PFSK-1 (cell line): ENCODE measurements around the gene MATCAP1.

ENCODE experiments used
- FOXP2 ChIP-seq: optimal IDR thresholded peaks from 2 replicates; pipeline ENCODE3; 2011; ENCODE audit warnings: borderline replicate concordance, control low read depth, inconsistent platforms; ENCODE audit not compliant: insufficient read depth; ENCODE audit errors: extremely low read length, extremely low read depth
- POLR2AphosphoS5 ChIP-seq: IDR thresholded peaks from 2 replicates; pipeline ENCODE4 v1.6.1; 2012; ENCODE audit warnings: low read depth, mild to moderate bottlenecking, control low read depth, low read length, moderate library complexity
- REST ChIP-seq, 2 experiments: IDR thresholded peaks; 2 replicates each; pipeline versions ENCODE4 v1.6.1 to v1.8.0; 2011 to 2012; ENCODE audit warnings: low read depth in 2 of 2, low read length in 2 of 2, control low read depth in 1 of 2, inconsistent platforms in 1 of 2, mild to moderate bottlenecking in 1 of 2, moderate library complexity in 1 of 2; ENCODE audit not compliant: insufficient read depth in 1 of 2
- SIN3A ChIP-seq: IDR thresholded peaks from 2 replicates; pipeline ENCODE4 v1.6.1; 2012; ENCODE audit warnings: mild to moderate bottlenecking, low read length, moderate library complexity, borderline replicate concordance; ENCODE audit not compliant: insufficient read depth
- TAF1 ChIP-seq: IDR thresholded peaks from 2 replicates; pipeline ENCODE4 v1.6.1; 2012; ENCODE audit warnings: low read length, control low read depth, borderline replicate concordance; ENCODE audit not compliant: insufficient read depth

MATCAP1 gene

GRCh38 chr16:67163164-67163998 is 20.4 kb downstream of the MATCAP1 start:
- TF ChIP-seq POLR2AphosphoS5 (no peak), FOXP2 (no peak), TAF1 (no peak), SIN3A (no peak), REST (IDR thresholded peaks at IDR 0.05; ENCODE audit: insufficient read depth in 1 of 2, low read depth in 2 of 2, low read length in 2 of 2) (no peak)

- TF ChIP-seq SIN3A: no peak
- TF ChIP-seq REST (IDR thresholded peaks at IDR 0.05; ENCODE audit: insufficient read depth in 1 of 2, low read depth in 2 of 2, low read length in 2 of 2): no peak
- TF ChIP-seq FOXP2: no peak
- TF ChIP-seq TAF1: no peak
- no peak for TF ChIP-seq POLR2AphosphoS5
Measured at GRCh38 chr16:67162506-67163163, 21.1 kb downstream of the MATCAP1 start.

GRCh38 chr16:67161595-67162058 is 22.1 kb downstream of the MATCAP1 start:
- TF ChIP-seq REST (IDR thresholded peaks at IDR 0.05; ENCODE audit: insufficient read depth in 1 of 2, low read depth in 2 of 2, low read length in 2 of 2) (no peak), FOXP2 (no peak), TAF1 (no peak), SIN3A (no peak), POLR2AphosphoS5 (no peak)

GRCh38 chr16:67158637-67159600 is 24.8 kb downstream of the MATCAP1 start:
- TF ChIP-seq REST (IDR thresholded peaks at IDR 0.05; ENCODE audit: insufficient read depth in 1 of 2, low read depth in 2 of 2, low read length in 2 of 2) (0 out of 4 replicates have a peak, but pooled peaks of 1 of the 2 experiments have one; percentile 7), SIN3A (peak; percentile 14; the same call in 1 of the 2 replicates), FOXP2 (no peak)
